GM12878 (cell line): ENCODE results near the gene CCDC85B. TPM values are rescaled to one million over a fixed set of nuclear protein-coding genes. Genes with fewer than 3 reads are reported as not detected.

Experiments
- ATAC-seq: fragments of 200-7000 bp; cut with Tn5 transposase; 3 replicates; pipeline ENCODE4 v1.9.1; 2020; ENCODE audit warnings: mild to moderate bottlenecking, moderate library complexity
- BruUV-seq: library from RNA; stranded (reverse); fragments of 400-500 nt; replicated peaks from 2 replicates; lab custom pipeline; 2021; lab: Mats Ljungman, UMichigan
- CTCF ChIA-PET: fragments of 300-600 bp; sonication (Branson Sonifier 250); formaldehyde crosslinking; extraction: SDS; loops from one replicate; lab custom pipeline; 2021; ENCODE audit warnings: inconsistent platforms; lab: Yijun Ruan, JAX
- POLR2A ChIA-PET: fragments of 350-600 bp; formaldehyde crosslinking; extraction: SDS; loops from one replicate; lab custom pipeline; 2021; ENCODE audit warnings: inconsistent platforms; lab: Charles Lee
- RAD21 ChIA-PET: fragments of 300-600 bp; sonication (Branson Sonifier 250); formaldehyde crosslinking; loops from one replicate; lab custom pipeline; 2023; ENCODE audit warnings: antibody characterized with exemption; ENCODE audit not compliant: unreplicated experiment; lab: Charles Lee
- SMC1A ChIA-PET: fragments of 300-600 bp; sonication (Branson Sonifier 250); formaldehyde crosslinking; loops from one replicate; lab custom pipeline; 2023; ENCODE audit not compliant: unreplicated experiment, uncharacterized antibody; lab: Charles Lee
- DNase-seq: peaks from one replicate; pipeline ENCODE4 v3.0.0-alpha.2; 2011; ENCODE audit warnings: low read depth, low spot score
- FAIRE-seq: peaks from 3 replicates; lab custom pipeline; 2011; peaks lifted over from hg19 to GRCh38; lab: Jason Lieb, UNC
- H2AFZ ChIP-seq: 2 replicates; pipeline ENCODE4 v1.6.0; 2011; ENCODE audit warnings: low read depth, low read length, control low read depth; ENCODE audit not compliant: control insufficient read depth
- H3K27ac ChIP-seq: 2 replicates; pipeline ENCODE4 v1.5.1; 2011; ENCODE audit warnings: control low read depth; ENCODE audit not compliant: control insufficient read depth, insufficient read depth
- H3K27me3 ChIP-seq, 2 experiments: replicated peaks in 1 of 2; 2 replicates each; pipeline versions ENCODE4 v1.6.0 to v1.6.1; 2011; ENCODE audit warnings: low read length in 1 of 2; ENCODE audit not compliant: control insufficient read depth in 2 of 2, insufficient read depth in 2 of 2
- H3K36me3 ChIP-seq, 2 experiments: 2 replicates each; pipeline ENCODE4 v1.5.1; 2011; ENCODE audit warnings: low read length in 1 of 2; ENCODE audit not compliant: control insufficient read depth in 2 of 2, insufficient read depth in 2 of 2
- H3K4me1 ChIP-seq: 2 replicates; pipeline ENCODE4 v1.6.1; 2011; ENCODE audit warnings: mild to moderate bottlenecking, low read length, moderate library complexity, mixed read lengths; ENCODE audit not compliant: control insufficient read depth, insufficient read depth
- H3K4me2 ChIP-seq: 2 replicates; pipeline ENCODE4 v1.6.0; 2011; ENCODE audit warnings: control low read depth; ENCODE audit not compliant: control insufficient read depth, insufficient read depth
- H3K4me3 ChIP-seq: fragments of 200-600 bp; sonication (generic); 2 replicates; pipeline ENCODE4 v1.5.1; 2016
- H3K79me2 ChIP-seq: 2 replicates; pipeline ENCODE4 v1.6.0; 2011; ENCODE audit warnings: low read length; ENCODE audit not compliant: control insufficient read depth, insufficient read depth
- H3K9ac ChIP-seq: 2 replicates; pipeline ENCODE4 v1.8.0; 2011; ENCODE audit warnings: low read length, control low read depth, mixed read lengths; ENCODE audit not compliant: control insufficient read depth, insufficient read depth
- H3K9me3 ChIP-seq: replicated peaks from 3 replicates; pipeline ENCODE4 v1.5.1; 2011; ENCODE audit warnings: mild to moderate bottlenecking, low read length; ENCODE audit not compliant: control insufficient read depth, insufficient read depth
- H4K20me1 ChIP-seq: 2 replicates; pipeline ENCODE4 v1.6.0; 2011; ENCODE audit not compliant: control insufficient read depth, insufficient read depth
- HCFC1 ChIP-seq: fragments of 150-350 bp; IDR thresholded peaks from 2 replicates; pipeline ENCODE4 v1.6.1; 2014; ENCODE audit warnings: low read length
- HDAC2 ChIP-seq: fragments of 200-600 bp; sonication (generic); IDR thresholded peaks from 2 replicates; pipeline ENCODE4 v1.6.1; 2017
- KAT2A ChIP-seq: conservative IDR thresholded peaks from 2 replicates; pipeline ENCODE4 v1.6.1; 2011; ENCODE audit warnings: low read depth, low read length; ENCODE audit not compliant: control insufficient read depth
- NFIC ChIP-seq: IDR thresholded peaks from 2 replicates; pipeline ENCODE4 v1.6.1; 2012; ENCODE audit warnings: low read depth, mild to moderate bottlenecking, inconsistent platforms, low read length, moderate library complexity
- POLR2A ChIP-seq: IDR thresholded peaks from 2 replicates; pipeline ENCODE4 v1.6.1; 2011; ENCODE audit warnings: low read depth, mild to moderate bottlenecking, low read length
- POLR2AphosphoS2 ChIP-seq: IDR thresholded peaks from 2 replicates; pipeline ENCODE4 v1.6.1; 2011; ENCODE audit warnings: low read depth, mild to moderate bottlenecking, low read length, improper control_type of control experiment, moderate library complexity
- POLR2AphosphoS5 ChIP-seq: IDR thresholded peaks from 2 replicates; pipeline ENCODE4 v1.6.1; 2011; ENCODE audit warnings: mild to moderate bottlenecking, low read length, inconsistent platforms
- RAD21 ChIP-seq: IDR thresholded peaks from 2 replicates; pipeline ENCODE4 v1.6.1; 2011; ENCODE audit warnings: mild to moderate bottlenecking, low read depth, low read length, moderate library complexity; ENCODE audit not compliant: insufficient read depth
- REST ChIP-seq: IDR thresholded peaks from 2 replicates; pipeline ENCODE4 v1.6.1; 2012; ENCODE audit warnings: mild to moderate bottlenecking, low read depth, low read length
- SIX5 ChIP-seq: IDR thresholded peaks from 2 replicates; pipeline ENCODE4 v1.6.1; 2011; ENCODE audit warnings: mild to moderate bottlenecking, low read depth, low read length, moderate library complexity; ENCODE audit not compliant: severe bottlenecking
- SMAD5 ChIP-seq: IDR thresholded peaks from 2 replicates; pipeline ENCODE4 v1.6.1; 2016; ENCODE audit warnings: antibody characterized with exemption, low read depth
- SMARCA5 ChIP-seq: fragments of 450-650 bp; IDR thresholded peaks from 2 replicates; pipeline ENCODE4 v1.6.1; 2017; ENCODE audit warnings: mild to moderate bottlenecking
- WGBS: methylation state at CpG from one replicate; pipeline ENCODE4 v1.1.6; 2016; ENCODE audit warnings: low lambda C conversion rate; ENCODE audit not compliant: insufficient replicate concordance, insufficient coverage; ENCODE audit errors: missing lambda C conversion rate; 5-methylcytosine and 5-hydroxymethylcytosine counted together
- in situ Hi-C: fragments of 300-500 bp; cut with MboI; formaldehyde crosslinking; loops from 9 replicates; pipeline ENCODE4 v1.14.3; 2018; ENCODE audit warnings: mixed read lengths
- intact Hi-C: fragments of 100-400 bp; cut with micrococcal nuclease; formaldehyde crosslinking; loops from one replicate; pipeline ENCODE4 v1.14.2; 2022; ENCODE audit not compliant: unreplicated experiment
- polyA plus RNA-seq, 11 experiments: library from polyadenylated mRNA; depleted of rRNA in 4 of 11; unstranded in 6 of 11; stranded (reverse) in 5 of 11; fragments of >200 nt; fragmentation: Nextera tagmentation in 4 of 11; fragmentation: Illumina TruSeq in 1 of 11; extraction: Ambion mirVana in 4 of 11; extraction: Trizol in 1 of 11; gene quantifications; 1 replicate in 1 of 11; 2 replicates in 10 of 11; pipeline versions ENCODE4 v1.2.1 to v1.2.3, GENCODE V29; 2011 to 2016; ENCODE audit warnings: inconsistent platforms in 2 of 11, missing spikeins in 2 of 11, low read depth in 1 of 11
- total RNA-seq, 4 experiments: library from RNA; depleted of rRNA in 3 of 4; stranded (reverse); fragments of >200 nt in 3 of 4; fragmentation: Illumina TruSeq in 1 of 4; extraction: Trizol in 1 of 4; gene quantifications; 2 replicates each; pipeline versions ENCODE4 v1.2.1 to v1.2.3, GENCODE V29; 2013 to 2021

The CCDC85B gene
- total and polyA plus RNA-seq, 10 of the 15 experiments (the other 5 are each of a cell fraction or from before 2014, with no cell fraction given), result 0.32 to 114 (median 49.5) TPM

- 67% methylated on average over 19 of the region's 19 CpGs for WGBS
- H3K36me3 ChIP-seq, result peaks cover 17 to 33% of the 10 kb centered on the region in 2 experiments
- CTCF ChIA-PET, result interaction anchor here (1.2 to 4.5 kb wide), 2 partner anchors 8 to 120 kb away, joined by 6 to 41 read pairs; partner anchors contain the start of genes CFL1 and MUS81
- TF ChIP-seq POLR2A (peak; percentile 82), SMAD5 (peak; percentile 58; the same call in 1 of the 2 replicates), HDAC2 (no peak), POLR2AphosphoS5 (0 out of 2 replicates have a peak, but pooled peaks have one; percentile 25), HCFC1 (peak; percentile 75), SIX5 (peak; percentile 80)
- TF ChIP-seq, all 136 proteins: peak for 5
- ChIA-PET SMC1A (interaction anchor here (0.6 to 2.3 kb wide), 2 partner anchors 8 to 20 kb away, joined by 3 to 7 read pairs; partner anchors contain the start of genes FIBP and MUS81), RAD21 (no interaction called here), POLR2A (interaction anchor here (0.6 to 4.5 kb wide), 4 partner anchors 7 to 1240 kb away, joined by 3 to 44 read pairs (median 3); partner anchors contain the start of genes CCDC85B, MUS81 and SNX32)
- Histone ChIP-seq H3K4me3 (no peak overlapping the region), H3K27ac (no peak overlapping the region), H2AFZ (no peak overlapping the region), H3K9me3 (no peaks in the 10 kb centered on the region), H3K27me3 (no peaks in the 10 kb centered on the region), H4K20me1 (no peaks in the 10 kb centered on the region), H3K79me2 (no peaks in the 10 kb centered on the region; the same call in 1 of the 2 replicates), H3K4me1 (peaks cover 7% of the 10 kb centered on the region), H3K4me2 (no peak overlapping the region), H3K9ac (no peak overlapping the region)
- in situ Hi-C loops, result loop anchor here (25.0 kb wide), 1 partner anchor 1631 kb away; the partner anchor contains the start of genes DNAJC4, FKBP2, NUDT22 and PPP1R14B
- intact Hi-C loops, result no loop called here
- DNase-seq (no peak), ATAC-seq (peak; percentile 20; the same call in 1 of the 3 replicates), FAIRE-seq (no peak)
- BruUV-seq, result no TSS peak
These were observed 22.3 kb upstream of the CCDC85B start for GRCh38 chr11:65868076-65868667.

- Histone ChIP-seq H3K4me3 (no peak overlapping the region), H2AFZ (no peak overlapping the region), H3K4me2 (no peak overlapping the region), H4K20me1 (no peaks in the 10 kb centered on the region), H3K27me3 (no peaks in the 10 kb centered on the region), H3K4me1 (peaks cover 9% of the 10 kb centered on the region), H3K9me3 (no peaks in the 10 kb centered on the region), H3K9ac (no peak overlapping the region), H3K79me2 (no peaks in the 10 kb centered on the region), H3K27ac (no peak overlapping the region), H3K36me3 (peaks cover 13 to 26% of the 10 kb centered on the region in 2 experiments)
- ChIA-PET POLR2A (interaction anchor here (1.2 to 4.5 kb wide), 3 partner anchors 8 to 22 kb away, joined by 3 to 44 read pairs (median 4); partner anchors contain the start of genes CCDC85B, CFL1 and MUS81), SMC1A (interaction anchor here (0.6 to 2.3 kb wide), 2 partner anchors 9 to 19 kb away, joined by 3 to 7 read pairs; partner anchors contain the start of genes FIBP and MUS81), RAD21 (no interaction called here), CTCF (interaction anchor here (1.2 to 4.5 kb wide), 3 partner anchors 9 to 119 kb away, joined by 3 to 41 read pairs (median 6); partner anchors contain the start of genes CFL1 and MUS81)
- 83% methylated on average over 3 of the region's 3 CpGs for WGBS
- in situ Hi-C loops, result loop anchor here (25.0 kb wide), 1 partner anchor 1632 kb away; the partner anchor contains the start of genes DNAJC4, FKBP2, NUDT22 and PPP1R14B
- FAIRE-seq (no peak), ATAC-seq (no peak), DNase-seq (no peak)
- intact Hi-C loops, result no loop called here
- no TSS peak for BruUV-seq
- TF ChIP-seq HCFC1 (no peak), SMARCA5 (no peak), POLR2AphosphoS2 (peak; percentile 32; the same call in 1 of the 2 replicates), RAD21 (no peak), REST (no peak), KAT2A (no peak), NFIC (no peak)
These were observed 21.6 kb upstream of the CCDC85B start for GRCh38 chr11:65868907-65869306.
